K562 (cell line): ENCODE results near the gene MICAL2. TPM values are rescaled to one million over a fixed set of nuclear protein-coding genes. Genes with fewer than 3 reads are reported as not detected.

ENCODE experiments used
- ATAC-seq: fragments of 200-7000 bp; cut with Tn5 transposase; 3 replicates; pipeline ENCODE4 v1.9.1; 2020; ENCODE audit warnings: moderate library complexity
- BruUV-seq: library from RNA; stranded (reverse); fragments of 400-500 nt; replicated peaks from 2 replicates; lab custom pipeline; 2021; lab: Mats Ljungman, UMichigan
- CTCF ChIA-PET: fragments of 300-600 bp; formaldehyde crosslinking; extraction: SDS; loops from one replicate; lab custom pipeline; 2021; ENCODE audit warnings: low intra/inter-chr PET ratio; lab: Yijun Ruan, JAX
- POLR2A ChIA-PET: fragments of 300-600, 350-650 bp; sonication (Branson Sonifier 250); formaldehyde crosslinking; extraction: SDS; loops from one replicate; lab custom pipeline; 2021; ENCODE audit warnings: antibody characterized with exemption, inconsistent platforms; lab: Yijun Ruan, JAX
- DNase-seq, 4 experiments: peaks; one replicate each; pipeline versions ENCODE4 v3.0.0 to v3.0.0-alpha.2; 2011 to 2018; ENCODE audit warnings: low spot score in 3 of 4, mixed read lengths in 3 of 4; ENCODE audit errors: extremely low read depth in 1 of 4
- FAIRE-seq: peaks from 2 replicates; lab custom pipeline; 2011; peaks lifted over from hg19 to GRCh38; lab: Jason Lieb, UNC
- H2AFZ ChIP-seq: 2 replicates; pipeline ENCODE4 v1.6.0; 2011; ENCODE audit warnings: low read depth, low read length, control low read depth, inconsistent platforms
- H3K27ac ChIP-seq: fragments of 200-600 bp; 3 replicates; pipeline ENCODE4 v1.8.0; 2011; ENCODE audit warnings: low read depth, mild to moderate bottlenecking, control low read depth, inconsistent platforms, low read length, moderate library complexity, mixed read lengths; ENCODE audit errors: extremely low read depth
- H3K27me3 ChIP-seq, 2 experiments: fragments of 300-600 bp in 1 of 2; 2 replicates in 1 of 2; 3 replicates in 1 of 2; pipeline versions ENCODE4 v1.6.0 to v1.8.0; 2011; ENCODE audit warnings: inconsistent platforms in 2 of 2, low read length in 2 of 2, mild to moderate bottlenecking in 1 of 2, mixed read lengths in 1 of 2, moderate library complexity in 1 of 2; ENCODE audit not compliant: control insufficient read depth in 2 of 2, insufficient read depth in 2 of 2
- H3K36me3 ChIP-seq: fragments of 300-600 bp; 3 replicates; pipeline ENCODE4 v1.8.0; 2011; ENCODE audit warnings: mild to moderate bottlenecking, low read length, inconsistent platforms; ENCODE audit not compliant: control insufficient read depth, insufficient read depth
- H3K4me1 ChIP-seq, 2 experiments: fragments of 200-600 bp in 1 of 2; replicated peaks in 1 of 2; 2 replicates in 1 of 2; 3 replicates in 1 of 2; pipeline versions ENCODE4 v1.5.1 to v1.8.0; 2011; ENCODE audit warnings: inconsistent platforms in 2 of 2, low read length in 2 of 2, mild to moderate bottlenecking in 1 of 2, mixed read lengths in 1 of 2, moderate library complexity in 1 of 2; ENCODE audit not compliant: control insufficient read depth in 2 of 2, insufficient read depth in 2 of 2
- H3K4me2 ChIP-seq: 2 replicates; pipeline ENCODE4 v1.6.1; 2011; ENCODE audit warnings: low read length, control low read depth, inconsistent platforms, mixed read lengths; ENCODE audit not compliant: insufficient read depth
- H3K4me3 ChIP-seq: fragments of 200-600 bp; sonication (generic), shearing (Covaris generic); 2 replicates; pipeline ENCODE4 v1.5.1; 2016; ENCODE audit warnings: control low read depth, inconsistent platforms
- H3K79me2 ChIP-seq: fragments of 200-600 bp; 3 replicates; pipeline ENCODE4 v1.8.0; 2011; ENCODE audit warnings: low read length, inconsistent platforms; ENCODE audit not compliant: control insufficient read depth, insufficient read depth
- H3K9ac ChIP-seq, 2 experiments: 2 replicates each; pipeline versions ENCODE4 v1.6.0 to v1.6.1; 2011; ENCODE audit warnings: low read depth in 2 of 2, low read length in 2 of 2, control low read depth in 1 of 2, inconsistent platforms in 1 of 2, mild to moderate bottlenecking in 1 of 2, mixed read lengths in 1 of 2; ENCODE audit not compliant: insufficient read depth in 1 of 2
- H3K9me1 ChIP-seq: one replicate; pipeline ENCODE4 v1.6.0; 2011; ENCODE audit warnings: inconsistent platforms, mild to moderate bottlenecking, low read length, moderate library complexity; ENCODE audit not compliant: control insufficient read depth, insufficient read depth
- H3K9me3 ChIP-seq: replicated peaks from 2 replicates; pipeline ENCODE4 v1.5.1; 2011; ENCODE audit warnings: low read depth, low read length, inconsistent platforms; ENCODE audit not compliant: control insufficient read depth, insufficient read depth
- H4K20me1 ChIP-seq: replicated peaks from 2 replicates; pipeline ENCODE4 v1.6.1; 2011; ENCODE audit warnings: low read length, inconsistent platforms, mixed read lengths; ENCODE audit not compliant: control insufficient read depth, insufficient read depth
- ARID2 ChIP-seq: fragments of 450-650 bp; IDR thresholded peaks from 2 replicates; pipeline ENCODE4 v1.6.1; 2017; ENCODE audit warnings: antibody characterized with exemption, mild to moderate bottlenecking
- ARID4B ChIP-seq: sonication (generic); formaldehyde crosslinking; IDR thresholded peaks from 2 replicates; pipeline ENCODE4 v1.8.0; 2022; ENCODE audit warnings: mild to moderate bottlenecking, missing genetic modification reagents
- EP400 ChIP-seq: fragments of 450-650 bp; IDR thresholded peaks from 2 replicates; pipeline ENCODE4 v1.6.1; 2017; ENCODE audit warnings: antibody characterized with exemption, mild to moderate bottlenecking, moderate library complexity
- FOSL1 ChIP-seq: fragments of 200-800 bp; sonication (Bioruptor generic); conservative IDR thresholded peaks from 2 replicates; pipeline ENCODE4 v1.6.1; 2016; ENCODE audit warnings: missing genetic modification characterization, missing compliant biosample characterization
- FOXM1 ChIP-seq, 2 experiments: fragments of 450-650 bp in 1 of 2; sonication (generic) in 1 of 2; formaldehyde crosslinking in 1 of 2; IDR thresholded peaks; 2 replicates each; pipeline versions ENCODE4 v1.6.1 to v1.9.0; 2017 to 2022; ENCODE audit warnings: low read depth in 2 of 2, mild to moderate bottlenecking in 2 of 2, missing genetic modification reagents in 1 of 2, moderate library complexity in 1 of 2
- HBP1 ChIP-seq: fragments of 450-650 bp; formaldehyde crosslinking; IDR thresholded peaks from 2 replicates; pipeline ENCODE4 v1.4.0; 2022; ENCODE audit warnings: missing genetic modification characterization
- NFIX ChIP-seq: fragments of 250-450 bp; sonication (Bioruptor Pico); IDR thresholded peaks from 2 replicates; pipeline ENCODE4 v1.4.0; 2020; ENCODE audit warnings: low read depth, mild to moderate bottlenecking, moderate library complexity
- PTTG1 ChIP-seq: fragments of 450-650 bp; IDR thresholded peaks from 2 replicates; pipeline ENCODE4 v1.6.1; 2016; ENCODE audit warnings: low read depth, mild to moderate bottlenecking, missing genetic modification characterization, missing compliant biosample characterization
- RAD21 ChIP-seq, 2 experiments: fragments of 250-450 bp in 1 of 2; fragments of 450-650 bp in 1 of 2; sonication (Bioruptor Pico) in 1 of 2; formaldehyde crosslinking in 1 of 2; IDR thresholded peaks in 1 of 2; conservative IDR thresholded peaks in 1 of 2; 2 replicates each; pipeline versions ENCODE4 v1.4.0 to v1.8.0; 2020 to 2022; ENCODE audit warnings: mild to moderate bottlenecking in 2 of 2, moderate library complexity in 1 of 2
- SREBF1 ChIP-seq: fragments of 150-350 bp; IDR thresholded peaks from 2 replicates; pipeline ENCODE4 v1.6.1; 2014; ENCODE audit warnings: antibody characterized with exemption, low read depth, low read length, borderline replicate concordance
- ZNF444 ChIP-seq: fragments of 250-450 bp; sonication (Bioruptor Pico); IDR thresholded peaks from 2 replicates; pipeline ENCODE4 v1.4.0; 2020; ENCODE audit warnings: mild to moderate bottlenecking, moderate library complexity
- WGBS: fragments of 100-300 bp; shearing (Covaris generic); methylation state at CpG from one replicate; pipeline ENCODE4 v1.1.6; 2016; ENCODE audit warnings: low coverage, mixed read lengths; ENCODE audit not compliant: insufficient coverage; ENCODE audit errors: missing lambda C conversion rate; 5-methylcytosine and 5-hydroxymethylcytosine counted together
- in situ Hi-C: fragments of 300-500 bp; cut with MboI; formaldehyde crosslinking; loops from 4 replicates; pipeline ENCODE4 v1.15.0; 2018; ENCODE audit warnings: inconsistent platforms, mixed read lengths
- intact Hi-C: fragments of 100-400 bp; cut with micrococcal nuclease; formaldehyde crosslinking; loops from 2 replicates; pipeline ENCODE4 v1.14.2; 2022
- polyA plus RNA-seq, 8 experiments: library from polyadenylated mRNA; depleted of rRNA in 4 of 8; stranded (reverse) in 5 of 8; unstranded in 3 of 8; fragments of >200 nt; fragmentation: Nextera tagmentation in 2 of 8; fragmentation: Illumina TruSeq in 1 of 8; extraction: Ambion mirVana in 2 of 8; extraction: Trizol in 1 of 8; gene quantifications; 2 replicates each; pipeline versions ENCODE4 v1.2.1 to v1.2.3, GENCODE V29; 2011 to 2014; ENCODE audit warnings: inconsistent platforms in 1 of 8, missing spikeins in 1 of 8
- total RNA-seq, 7 experiments: library from RNA; depleted of rRNA in 6 of 7; stranded (reverse); fragments of >200 nt in 6 of 7; fragmentation: Illumina TruSeq in 2 of 7; extraction: Trizol in 2 of 7; gene quantifications; 2 replicates each; pipeline versions ENCODE4 v1.2.1 to v1.2.3, GENCODE V29; 2011 to 2021; ENCODE audit warnings: low replicate concordance in 1 of 7

MICAL2 gene
- total and polyA plus RNA-seq, 9 of the 15 experiments (the other 6 are each of a cell fraction or from before 2014, with no cell fraction given) = 4.7 to 64.2 (median 33.6) TPM

GRCh38 chr11:12281571-12282478 lies 171.4 kb downstream of the MICAL2 start:
- Histone ChIP-seq H3K9ac (peak overlapping the region in 1 of 2 experiments; percentile 41; a peak in 1 of 4 replicates), H2AFZ (peak overlapping the region; percentile 59), H3K79me2 (no peaks in the 10 kb centered on the region), H4K20me1 (no peaks in the 10 kb centered on the region), H3K9me1 (peaks cover 4% of the 10 kb centered on the region), H3K9me3 (no peaks in the 10 kb centered on the region), H3K4me3 (no peak overlapping the region), H3K27ac (no peak overlapping the region), H3K4me1 (peaks cover 8 to 13% of the 10 kb centered on the region in 2 experiments; a peak in 4 of 5 replicates), H3K36me3 (no peaks in the 10 kb centered on the region), H3K27me3 (no peaks in the 10 kb centered on the region; a peak in 1 of 5 replicates), H3K4me2 (0 out of 2 replicates have a peak overlapping the region, but pooled peaks have one; percentile 5)
- intact Hi-C loops (loop anchor here (1.0 to 5.0 kb wide), 4 partner anchors 45 to 495 kb away; no protein-coding TSS in a partner anchor), in situ Hi-C loops (loop anchor here (10.0 kb wide), 1 partner anchor 467 kb away; no protein-coding TSS in a partner anchor)
- POLR2A ChIA-PET = interaction anchor here (0.7 kb wide), 2 partner anchors 19 to 29 kb away, joined by 3 to 4 read pairs; no protein-coding TSS in a partner anchor
- DNase-seq (peak; percentile 86 to 88 (median 87)), ATAC-seq (peak; percentile 89), FAIRE-seq (peak; percentile 99)
- WGBS = 19% methylated on average over 11 of the region's 12 CpGs
- BruUV-seq = no TSS peak
- CTCF ChIA-PET = interaction anchor here (0.6 to 4.3 kb wide), 9 partner anchors 46 to 1249 kb away, joined by 3 to 110 read pairs (median 5); no protein-coding TSS in a partner anchor
- TF ChIP-seq FOXM1 (IDR thresholded peaks at IDR 0.05; ENCODE audit: low read depth) (no peak), FOXM1 (CRISPR knock-in tag; IDR thresholded peaks at IDR 0.05; ENCODE audit: low read depth) (0 out of 2 replicates have a peak, but pooled peaks have one; percentile 39), HBP1 (CRISPR knock-in tag) (no peak), RAD21 (CRISPR knock-in tag; conservative IDR thresholded peaks at IDR 0.05 in 1 of 2, IDR thresholded peaks at IDR 0.05 in 1 of 2) (peak; percentile 99), EP400 (no peak), ARID4B (no peak), ARID2 (peak; percentile 99), ZNF444 (CRISPR knock-in tag) (no peak), SREBF1 (no peak), PTTG1 (no peak), FOSL1 (no peak), NFIX (CRISPR knock-in tag) (no peak)
